HG02840 (cell line): ENCODE measurements around the gene ATAD2B.

ENCODE experiments used
- ATAC-seq: cut with Tn5 transposase; IDR thresholded peaks from one replicate; pipeline ENCODE4 v1.9.1; 2021; ENCODE audit warnings: mild to moderate bottlenecking, moderate library complexity, moderate number of reproducible peaks; ENCODE audit not compliant: unreplicated experiment, low FRiP score

The ATAD2B gene

DNA sequence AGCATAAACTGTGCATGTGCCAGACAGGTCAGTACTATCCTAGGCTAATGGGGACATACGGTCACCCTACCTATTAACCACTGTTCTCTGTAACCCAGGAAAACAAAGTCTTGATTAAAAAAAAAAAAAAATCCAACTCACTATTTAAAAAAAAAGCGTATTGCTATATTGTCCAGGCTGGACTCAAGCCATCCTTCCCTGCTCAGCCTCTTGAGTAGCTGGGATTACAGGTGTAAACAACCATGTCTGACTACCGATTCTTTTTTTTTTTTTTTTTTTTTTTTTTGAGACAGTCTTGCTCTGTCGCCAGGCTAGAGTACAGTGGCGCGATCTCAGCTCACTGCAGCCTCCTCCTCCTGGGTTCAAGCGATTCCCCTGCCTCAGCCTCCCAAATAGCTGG, 11.6 kb downstream of the ATAD2B start:
- no peak for ATAC-seq

DNA sequence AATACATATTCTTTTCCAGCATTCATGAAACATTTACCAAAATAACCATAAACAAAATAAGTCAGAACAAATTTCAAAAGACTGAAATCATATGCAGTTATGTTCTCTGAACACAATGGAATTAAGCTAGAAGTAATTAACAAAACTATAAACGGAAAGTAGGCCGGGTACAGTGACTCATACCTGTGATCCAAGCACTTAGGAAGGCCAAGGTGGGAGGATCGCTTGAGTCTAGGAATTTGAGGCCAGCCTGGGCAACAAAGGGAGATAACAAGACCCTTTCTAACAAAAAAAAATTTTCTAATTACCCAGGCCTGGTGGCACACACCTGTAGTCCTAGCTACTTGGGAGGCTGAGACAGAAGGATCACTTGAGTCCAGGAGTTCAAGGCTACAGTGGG, 14.9 kb downstream of the ATAD2B start:
- ATAC-seq, result no peak

DNA sequence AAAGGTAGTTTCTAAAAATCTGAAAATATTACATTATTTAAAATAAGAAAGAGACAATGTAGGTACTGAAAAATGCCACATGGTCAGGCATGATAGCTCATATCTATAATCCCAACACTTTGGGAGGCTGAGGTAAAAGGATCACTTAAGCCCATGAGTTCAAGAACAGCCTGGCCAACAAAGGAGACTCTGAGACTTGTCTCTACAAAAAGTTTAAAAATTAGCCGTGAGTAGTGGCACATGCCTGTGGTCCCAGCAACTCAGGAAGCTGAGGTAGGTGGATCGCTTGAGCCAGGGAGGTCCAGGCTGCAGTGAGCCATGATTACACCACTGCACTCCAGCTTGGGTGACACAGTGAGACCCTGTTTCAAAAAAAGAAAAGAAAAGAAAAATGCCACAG, 21.8 kb downstream of the ATAD2B start:
- no peak for ATAC-seq

DNA sequence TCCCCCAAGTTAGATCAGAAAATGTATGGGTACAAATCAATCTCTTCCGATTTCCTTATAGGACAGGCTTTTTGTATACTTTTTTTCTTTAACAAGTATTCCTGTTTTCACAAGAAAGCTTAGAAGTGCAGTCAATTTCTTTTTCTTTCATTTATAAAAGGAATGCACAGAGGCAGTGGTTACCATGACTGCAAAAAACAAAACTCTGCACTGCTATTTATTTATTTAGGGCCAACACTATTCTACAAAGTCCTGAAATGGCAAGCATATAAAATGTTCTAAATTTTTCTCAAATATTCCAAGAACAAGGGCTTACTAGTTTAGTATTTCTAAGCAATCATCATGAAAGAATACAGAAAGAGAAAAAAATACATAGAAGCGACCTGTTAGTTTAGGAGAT, 22.2 kb downstream of the ATAD2B start:
- ATAC-seq, result no peak

DNA sequence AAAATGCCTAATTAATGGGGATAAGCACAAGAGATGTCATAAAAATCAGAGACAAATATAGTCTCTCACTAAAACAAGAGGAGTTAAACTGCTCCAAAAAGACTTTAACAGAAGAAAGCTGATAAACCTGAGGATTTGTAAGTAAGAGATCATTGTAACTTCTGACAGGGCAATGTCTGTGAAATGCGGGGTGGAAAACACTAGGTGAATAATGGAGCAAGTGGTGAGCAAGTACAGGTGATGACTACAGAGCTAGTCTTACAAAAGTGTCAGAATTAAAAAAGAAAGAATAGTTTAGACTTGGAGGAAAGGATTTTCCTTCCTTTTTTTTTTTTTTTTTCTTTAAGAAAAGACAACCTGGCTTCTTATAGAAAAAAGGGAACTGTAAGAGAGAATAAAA, 22.7 kb downstream of the ATAD2B start:
- ATAC-seq, result no peak

DNA sequence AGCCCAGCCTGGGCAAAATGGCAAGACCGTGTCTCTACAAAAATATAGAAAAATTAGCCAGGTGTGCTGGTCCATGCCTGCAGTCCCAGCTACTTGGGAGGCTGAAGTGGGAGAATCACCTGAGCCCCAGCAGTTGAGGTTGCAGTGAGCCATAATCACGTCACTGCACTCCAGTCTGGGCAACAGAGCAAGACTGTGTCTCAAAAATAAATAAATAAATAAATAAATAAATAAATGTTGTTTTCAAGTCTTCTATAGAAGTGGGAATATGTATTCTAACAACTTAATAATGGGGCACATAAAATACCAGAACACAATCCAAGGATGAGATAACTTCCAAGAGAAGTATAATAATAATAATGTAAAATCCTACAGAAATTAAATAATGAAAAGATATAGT, 23.9 kb downstream of the ATAD2B start:
- ATAC-seq, result no peak

DNA sequence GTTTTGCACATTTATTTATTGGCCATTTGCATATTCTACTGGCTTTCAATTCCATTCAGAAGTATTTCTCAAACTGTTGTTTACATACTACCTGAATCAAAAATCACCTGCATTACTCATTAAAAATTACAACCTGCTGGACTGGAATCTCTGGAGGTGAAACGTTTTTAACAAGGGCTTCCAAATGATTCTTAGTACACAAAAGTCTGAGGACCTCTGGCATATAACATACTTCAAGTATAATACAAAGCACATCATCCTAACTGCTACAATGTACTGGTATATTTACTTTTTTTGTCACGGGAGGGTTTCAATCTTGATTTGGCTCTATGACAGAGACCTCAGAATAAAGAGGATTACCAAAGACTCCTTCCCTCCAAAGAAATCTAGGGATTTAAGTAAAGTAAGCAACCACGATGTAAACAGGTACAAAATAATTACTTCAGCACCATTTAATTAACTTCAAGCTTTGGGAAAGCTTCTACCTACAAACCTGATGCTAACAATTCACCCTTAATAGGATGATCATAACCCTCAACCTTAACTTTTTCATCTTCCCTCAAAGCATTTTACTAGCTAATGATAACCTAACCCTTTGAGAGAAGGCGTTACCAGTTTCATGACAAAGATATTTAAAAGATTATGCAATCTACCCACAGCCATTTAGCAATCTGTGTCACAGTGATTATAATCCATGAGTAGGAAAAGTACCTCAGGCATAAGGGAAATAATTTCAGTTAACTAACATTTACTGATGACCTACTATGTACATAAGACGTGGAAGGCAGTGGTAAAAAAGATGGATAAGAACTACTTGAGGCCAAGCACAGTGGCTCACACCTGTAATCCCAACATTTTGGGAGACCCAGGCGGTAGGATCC, 24.7 kb downstream of the ATAD2B start:
- ATAC-seq, result no peak

DNA sequence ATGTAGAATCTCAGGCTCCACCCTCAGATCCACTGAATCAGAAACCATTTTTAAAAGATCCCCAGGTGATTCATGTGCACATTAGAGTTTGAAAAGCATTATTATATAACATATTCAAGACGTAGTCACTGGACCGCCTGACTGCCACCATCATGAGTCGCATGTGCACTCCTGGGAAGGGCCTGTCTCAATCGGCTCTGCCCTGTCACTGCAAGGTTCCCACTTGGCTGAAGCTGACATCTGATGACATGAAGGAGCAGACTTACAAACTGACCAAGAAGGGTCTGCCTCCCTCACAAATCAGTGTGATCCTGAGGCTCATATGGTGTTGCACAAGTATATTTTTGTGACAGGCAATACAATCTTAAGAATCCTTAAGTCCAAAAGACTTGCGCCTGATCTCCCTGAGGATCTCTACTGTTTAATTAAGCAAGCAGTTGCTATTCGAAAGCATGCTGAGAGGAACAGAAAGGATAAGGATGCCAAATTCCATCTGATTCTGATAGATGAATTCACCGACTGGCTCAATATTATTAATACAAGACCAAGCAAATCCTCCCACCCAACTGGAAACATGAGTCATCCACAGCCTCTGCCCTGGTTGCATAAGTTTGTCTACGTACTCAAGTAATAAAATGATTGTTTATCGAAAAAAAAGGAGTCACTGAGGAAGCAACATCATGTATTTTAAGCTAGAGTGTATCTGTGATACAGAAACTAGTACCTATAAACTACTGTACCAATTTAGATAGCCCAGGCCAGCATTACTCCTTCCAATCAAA, 26.2 kb downstream of the ATAD2B start:
- no peak for ATAC-seq

DNA sequence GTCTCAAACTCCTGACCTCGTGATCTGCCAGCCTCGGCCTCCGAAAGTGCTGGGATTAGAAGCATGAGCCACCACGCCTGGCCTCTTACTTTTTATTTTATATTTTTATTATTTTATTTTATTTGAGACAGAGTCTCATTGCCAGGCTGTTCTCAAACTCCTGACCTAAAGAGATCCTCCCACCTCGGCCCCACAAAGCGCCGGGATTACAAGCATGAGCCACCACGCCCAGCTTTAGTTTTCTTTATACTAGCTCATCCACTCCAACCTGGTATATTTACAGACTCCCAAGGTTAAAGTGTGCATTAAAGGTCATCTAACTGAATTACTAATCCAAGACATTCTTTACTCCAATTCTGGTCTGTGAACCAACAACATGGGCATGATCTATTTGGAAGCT, 26.8 kb downstream of the ATAD2B start:
- ATAC-seq, result no peak

DNA sequence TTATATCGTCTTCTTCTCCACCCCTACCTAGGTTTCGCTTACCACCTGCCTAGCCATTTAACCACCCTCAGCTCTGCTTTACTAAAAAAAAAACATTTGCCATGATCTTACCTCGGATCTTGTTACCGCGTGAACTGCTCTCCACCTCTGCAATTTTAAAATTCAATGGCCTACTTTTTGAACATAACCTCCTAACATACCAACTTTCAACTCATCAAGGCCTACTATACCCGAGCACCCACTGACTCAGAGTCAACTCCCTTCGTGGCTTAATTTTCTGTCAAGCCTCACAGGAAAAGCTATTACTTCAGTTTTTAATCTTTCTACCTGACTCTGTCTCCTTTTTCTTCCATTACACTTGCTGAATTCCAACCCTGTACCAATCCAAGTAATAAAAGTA, 55.7 kb downstream of the ATAD2B start:
- no peak for ATAC-seq

DNA sequence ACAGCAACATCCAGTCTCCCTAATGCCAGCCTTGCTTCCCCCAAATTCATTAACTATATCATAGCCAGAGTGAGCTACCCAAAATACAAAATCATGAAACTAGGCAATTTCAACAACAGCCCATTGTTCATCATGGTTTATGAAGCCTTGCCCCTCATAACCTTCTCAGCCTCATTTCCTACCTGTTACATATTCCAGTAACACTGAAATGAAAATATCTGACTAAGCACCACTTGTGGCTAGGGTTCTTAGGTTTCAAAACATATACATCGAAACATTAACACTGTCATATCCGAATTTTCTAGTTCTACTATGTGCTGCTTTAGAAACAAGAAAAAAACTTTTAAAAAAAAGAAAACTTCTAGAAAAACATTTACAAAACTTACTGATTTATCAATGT, 59.5 kb downstream of the ATAD2B start:
- ATAC-seq, result no peak

DNA sequence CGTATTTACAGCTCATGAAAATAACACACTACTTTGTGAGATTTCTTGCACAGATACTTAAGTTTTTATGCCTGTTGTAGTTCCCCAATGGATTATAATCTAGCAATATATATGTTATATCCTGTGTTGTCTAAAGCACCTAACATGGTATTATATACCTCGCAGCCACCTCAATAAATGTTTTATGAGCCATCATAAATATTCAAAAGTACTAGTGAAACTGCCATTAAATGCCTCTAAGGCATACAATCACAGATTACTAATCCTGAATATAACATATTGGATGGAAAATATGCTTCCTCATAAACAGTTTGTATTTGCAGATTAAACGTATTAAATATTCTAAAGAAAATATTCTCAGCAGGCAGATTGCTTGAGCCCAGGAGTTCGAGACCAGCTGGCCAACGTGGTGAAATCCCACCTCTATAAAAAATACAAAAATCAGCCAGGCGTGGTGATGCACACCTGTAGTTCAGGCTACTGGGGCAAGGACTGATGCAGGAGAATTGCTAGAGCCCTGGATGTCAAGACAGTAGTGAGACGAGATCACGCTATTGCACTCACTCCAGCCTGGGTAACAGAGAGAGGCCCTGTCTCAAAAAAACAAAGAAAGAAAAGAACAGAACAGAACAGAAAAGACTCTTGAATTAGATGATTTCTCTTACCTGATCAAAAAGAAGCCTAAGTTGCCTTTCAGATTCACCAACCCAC, 64.1 kb downstream of the ATAD2B start:
- ATAC-seq, result no peak

DNA sequence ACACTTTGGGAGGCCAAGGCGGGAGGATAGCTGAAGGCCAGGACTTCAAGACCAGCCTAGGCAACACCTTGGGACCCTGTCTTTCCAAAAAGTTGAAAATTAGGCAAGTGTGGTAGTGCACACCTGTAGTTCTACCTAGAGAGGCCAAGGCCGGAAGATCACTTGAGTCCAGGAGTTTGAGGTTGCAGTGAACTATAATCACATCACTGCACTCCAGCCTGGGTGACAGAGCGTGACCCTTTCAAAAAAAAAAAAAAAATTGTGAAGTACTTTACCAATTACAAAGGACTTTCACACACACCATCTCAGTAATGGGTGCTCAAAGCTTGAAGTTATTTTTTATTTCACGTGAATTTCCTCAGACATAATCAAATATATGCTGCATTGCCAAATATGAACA, 65.0 kb downstream of the ATAD2B start:
- no peak for ATAC-seq

DNA sequence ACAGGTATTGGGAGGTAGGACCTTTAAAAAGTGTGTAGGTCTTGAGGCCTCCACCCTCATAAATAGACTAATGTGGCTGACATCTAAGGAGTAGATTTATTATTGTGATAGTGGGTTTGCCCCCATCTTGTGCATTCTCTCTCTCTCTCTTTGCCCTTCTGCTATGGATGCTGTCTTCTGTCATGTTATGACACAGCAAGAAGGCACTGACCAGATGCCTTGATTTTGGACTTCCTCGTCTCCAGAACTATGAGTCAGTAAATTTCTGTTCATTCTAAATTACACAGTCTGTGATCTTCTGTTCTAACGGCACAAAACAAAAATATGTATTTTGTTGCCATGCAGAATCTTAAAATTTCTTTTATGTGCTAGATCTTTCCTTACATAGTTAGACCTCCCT, 66.9 kb downstream of the ATAD2B start:
- ATAC-seq, result no peak

DNA sequence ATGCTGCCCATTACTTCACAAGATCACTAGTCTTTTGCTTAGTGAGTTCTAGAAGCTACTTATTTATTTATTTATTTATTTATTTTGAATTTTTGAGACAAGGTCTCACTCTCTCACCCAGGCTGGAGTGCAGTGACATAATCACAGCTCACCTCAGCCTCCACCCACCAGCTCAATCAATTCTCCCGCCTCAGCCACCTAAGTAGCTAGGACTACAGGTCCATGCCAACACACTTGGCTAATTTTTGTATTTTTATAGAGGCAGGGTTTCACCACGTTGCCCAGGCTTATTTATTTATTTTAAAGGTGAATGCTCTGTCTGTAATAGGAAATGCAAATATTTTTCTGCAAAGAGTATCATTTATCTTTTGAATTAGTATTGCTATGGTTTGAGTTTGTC, 67.7 kb downstream of the ATAD2B start:
- ATAC-seq, result no peak

DNA sequence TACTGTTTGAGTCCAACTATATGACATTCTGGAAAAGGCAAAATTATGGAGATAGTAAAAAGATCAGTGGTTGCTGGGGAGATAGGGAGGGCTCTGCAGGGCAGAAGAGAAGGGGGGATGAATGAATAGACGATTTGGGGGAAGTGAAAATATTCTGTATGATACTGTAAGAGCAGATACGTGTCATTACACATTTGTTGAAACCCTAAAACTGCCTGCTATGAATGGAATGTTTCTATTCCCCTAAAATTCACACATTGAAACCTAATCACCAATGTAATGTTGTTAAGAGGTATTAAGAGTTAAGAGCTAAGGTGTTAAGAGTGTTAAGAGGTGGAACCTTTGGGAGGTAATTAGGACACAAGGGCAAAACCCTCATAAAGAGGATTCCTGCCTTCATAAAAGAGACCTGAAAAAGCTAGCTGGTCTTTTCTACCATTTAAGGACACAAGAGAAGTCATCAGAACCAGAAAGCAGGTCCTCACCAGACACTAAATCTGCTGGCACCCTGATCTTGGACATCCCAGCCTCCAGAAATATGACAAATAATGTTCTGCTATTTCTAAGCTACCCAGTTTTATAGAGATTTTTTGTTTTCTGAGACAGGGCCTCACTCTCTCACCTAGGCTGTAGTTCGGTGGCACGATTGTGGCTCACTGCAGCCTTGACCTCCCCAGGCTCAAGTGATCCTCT, 76.2 kb downstream of the ATAD2B start:
- ATAC-seq, result no peak

DNA sequence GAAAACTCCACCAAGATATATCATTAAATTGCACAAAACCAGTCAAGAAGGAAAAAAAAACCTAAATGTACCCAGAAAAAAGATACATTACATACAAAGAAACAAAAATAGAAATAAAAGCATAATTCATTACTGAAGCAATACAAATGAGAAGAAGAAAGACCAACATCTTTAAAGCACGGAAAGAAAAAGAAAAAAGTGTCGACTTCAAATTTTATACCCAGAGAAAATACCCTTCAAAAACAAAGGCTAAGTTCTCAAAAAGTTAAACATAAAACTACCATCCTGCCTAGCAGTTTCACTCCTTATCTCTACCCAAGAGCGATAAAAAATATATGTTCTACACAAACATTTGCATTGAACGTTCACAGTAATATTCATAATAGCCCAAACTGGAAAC, 82.0 kb downstream of the ATAD2B start:
- ATAC-seq, result no peak

DNA sequence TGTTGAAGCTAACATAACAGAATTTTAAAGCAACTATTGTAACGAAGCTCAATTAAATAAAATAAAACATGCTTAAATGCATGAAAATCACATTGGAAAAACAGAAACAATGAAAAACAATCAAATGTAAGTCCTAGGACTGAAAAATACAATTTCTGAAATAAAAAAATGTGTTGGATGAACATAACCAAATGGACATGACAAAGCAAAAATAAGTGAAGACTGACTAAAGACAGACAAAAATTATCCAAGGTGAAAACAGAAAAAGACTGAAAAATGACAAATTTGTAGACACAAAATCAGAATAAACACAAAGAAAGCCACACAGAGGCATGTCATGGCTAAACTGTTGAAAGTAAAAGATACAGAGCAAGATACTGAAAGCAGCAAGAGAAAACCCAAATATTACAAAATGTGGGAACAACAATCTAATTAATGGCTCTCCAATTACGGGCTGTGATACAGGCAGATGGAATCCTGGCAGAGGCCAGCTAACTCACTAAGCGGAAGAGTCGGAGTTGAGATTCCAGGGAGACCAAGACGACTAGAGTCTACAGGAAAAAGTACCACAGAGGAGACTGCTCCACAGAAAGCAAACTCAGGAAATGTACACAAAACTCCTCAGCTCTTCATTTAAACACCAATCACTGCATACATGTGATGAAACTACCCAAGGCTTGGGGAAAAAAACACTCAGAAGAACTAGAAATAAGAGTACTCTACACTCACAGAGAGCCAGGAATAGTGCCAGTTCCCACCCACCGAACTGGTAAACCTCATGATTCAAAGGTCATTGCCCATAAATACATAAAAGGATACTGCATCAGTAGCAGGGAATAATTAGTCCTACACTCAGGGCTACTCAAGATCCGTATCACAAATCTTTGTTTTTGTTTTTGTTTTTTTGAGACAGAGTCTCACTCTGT, 83.6 kb downstream of the ATAD2B start:
- ATAC-seq, result no peak

DNA sequence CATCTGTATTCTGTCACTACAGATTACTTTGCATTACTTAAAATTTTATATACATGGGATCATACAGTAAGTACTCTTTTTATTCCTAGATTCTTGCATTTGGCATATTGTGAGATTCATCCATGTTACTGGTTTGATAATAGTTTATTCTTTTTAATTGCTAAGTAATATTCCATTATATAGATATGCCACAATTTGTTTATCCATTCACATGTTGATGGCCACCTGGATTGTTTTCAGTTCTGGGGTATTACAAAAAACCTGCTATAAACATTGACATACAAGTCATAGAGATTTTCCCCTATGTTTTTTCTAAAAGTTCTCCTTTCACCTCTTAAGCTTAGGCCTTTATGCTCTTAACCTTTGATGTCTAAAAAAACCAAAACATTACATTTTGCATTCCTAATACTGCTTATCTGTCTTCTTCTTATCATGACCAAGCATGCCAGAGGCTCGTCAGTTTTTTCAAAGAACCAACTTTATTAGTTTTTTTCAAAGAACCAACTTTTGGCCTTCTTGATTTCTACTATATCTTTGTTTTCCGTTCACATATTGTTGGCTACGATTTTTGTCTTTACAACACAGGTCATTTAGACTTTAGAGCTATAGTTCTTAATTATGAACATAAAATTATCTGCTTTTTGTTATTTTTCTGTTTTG, 86.9 kb downstream of the ATAD2B start:
- no peak for ATAC-seq
